ENCODE measurements around the gene SNRPA. TPM values are rescaled to one million over a fixed set of nuclear protein-coding genes. Genes with fewer than 3 reads are reported as not detected.
A peak's percentile ranks its signal among the peaks of the same experiment; 100 is the strongest.

SNRPA gene
- total RNA-seq, 1 experiment from 2014 or later, result 225 TPM

DNA sequence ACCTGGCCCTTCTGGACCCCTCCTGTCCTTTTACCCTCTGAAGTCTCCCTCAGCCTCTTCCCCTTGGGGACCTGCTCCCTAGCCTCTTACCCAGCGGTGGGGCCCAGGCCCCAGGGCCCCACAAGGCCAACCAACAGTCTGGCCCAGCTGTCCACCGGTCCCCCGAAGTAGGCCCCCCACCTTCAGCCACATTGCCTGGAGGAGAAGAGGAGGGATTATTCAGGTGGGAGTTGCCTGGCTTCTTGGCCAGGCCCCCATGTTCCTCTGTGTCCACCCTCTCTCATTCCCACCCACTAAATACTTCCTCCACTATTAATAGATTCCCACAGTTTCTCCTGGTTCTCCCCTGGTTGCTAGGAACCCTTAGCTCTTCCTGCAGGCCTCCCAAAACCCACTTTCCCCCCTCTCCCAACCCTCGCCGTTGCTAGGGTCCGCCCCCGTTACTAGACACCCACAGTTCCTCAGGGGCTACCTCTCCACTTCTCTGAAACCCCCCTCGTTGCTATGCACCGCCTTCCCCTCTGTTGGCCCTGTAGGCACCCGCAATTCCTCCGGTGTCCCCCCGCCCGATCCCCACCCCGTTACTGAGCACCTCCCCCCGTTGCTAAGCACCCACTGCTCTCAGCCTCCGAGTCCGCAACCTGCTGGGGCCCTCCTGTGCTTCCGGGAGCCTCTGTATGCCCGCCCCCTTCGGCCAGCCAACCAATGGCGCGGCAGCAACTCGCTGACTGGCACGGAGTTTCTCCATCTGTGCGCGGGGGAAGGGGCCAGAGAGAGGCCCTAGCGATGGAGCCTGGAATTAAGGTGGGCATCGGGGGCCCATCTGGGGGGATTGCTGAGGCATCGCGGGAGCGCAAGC, 36.3 kb upstream of the SNRPA start:
- H4K20me1 ChIP-seq (ENCODE audit: control insufficient read depth, insufficient read depth, insufficient read length), result no peaks in the 10 kb centered on the region
- H2BK5ac ChIP-seq (ENCODE audit: insufficient read length, low read length), result no peak overlapping the region
- H3K56ac ChIP-seq (ENCODE audit: insufficient read length, low read depth, low read length), result no peak overlapping the region
- H2BK15ac ChIP-seq (ENCODE audit: low read depth, low read length), result no peak overlapping the region
- no peaks in the 10 kb centered on the region; the same call in 1 of the 2 replicates for H3K79me2 ChIP-seq (ENCODE audit: insufficient read depth, low read length)
- no peak overlapping the region for H3T11ph ChIP-seq (ENCODE audit: low read length)
- peak overlapping the region; percentile 21 for H3K18ac ChIP-seq (ENCODE audit: insufficient read length, low read depth, low read length)
- no CpG with 5 or more reads among the region's 31 CpGs for WGBS (ENCODE audit: extremely low coverage, insufficient read length, low lambda C conversion rate)
- no peak overlapping the region for H3K14ac ChIP-seq (ENCODE audit: insufficient read depth, low read length)
- H3K9me3 ChIP-seq (ENCODE audit: control insufficient read depth, low read depth, low read length), result no peaks in the 10 kb centered on the region
- no peak overlapping the region for H2BK120ac ChIP-seq (ENCODE audit: low read depth, low read length, poor library complexity, severe bottlenecking)
- H2BK20ac ChIP-seq (ENCODE audit: low read depth, low read length, poor library complexity, severe bottlenecking), result no peak overlapping the region
- H3K27me3 Mint-ChIP-seq (ENCODE audit: low read depth), result no peaks in the 10 kb centered on the region; the same call in 1 of the 2 replicates
- no peaks in the 10 kb centered on the region for H3K79me1 ChIP-seq (ENCODE audit: insufficient read depth, low read depth, low read length, poor library complexity, severe bottlenecking)
- H3K4me1 Mint-ChIP-seq, result peaks cover 27 to 36% of the 10 kb centered on the region in 2 experiments
- no peaks in the 10 kb centered on the region; the same call in 1 of the 2 replicates for H3K4me1 ChIP-seq (ENCODE audit: insufficient read depth, low read length)
- DNase-seq, result peak; percentile 96
- peaks cover 32% of the 10 kb centered on the region for H3K23me2 ChIP-seq (ENCODE audit: insufficient read length, low read depth, low read length, poor library complexity, severe bottlenecking)
- H3K27ac Mint-ChIP-seq, result peak overlapping the region; percentile 91 to 99 (median 96); a peak in 6 of 7 replicates
- H3K4ac ChIP-seq (ENCODE audit: low read depth, low read length), result no peak overlapping the region
- peak overlapping the region; percentile 84 for H3K4me2 ChIP-seq (ENCODE audit: insufficient read depth, insufficient read length, low read length)
- H2AK5ac ChIP-seq (ENCODE audit: insufficient read length, low read length), result no peak overlapping the region
- H3K27ac ChIP-seq (ENCODE audit: insufficient read length, low read depth, low read length), result no peak overlapping the region
- no peak overlapping the region for H3K23ac ChIP-seq (ENCODE audit: insufficient read length, low read depth, low read length)
- TF ChIP-seq, protein P1, sequence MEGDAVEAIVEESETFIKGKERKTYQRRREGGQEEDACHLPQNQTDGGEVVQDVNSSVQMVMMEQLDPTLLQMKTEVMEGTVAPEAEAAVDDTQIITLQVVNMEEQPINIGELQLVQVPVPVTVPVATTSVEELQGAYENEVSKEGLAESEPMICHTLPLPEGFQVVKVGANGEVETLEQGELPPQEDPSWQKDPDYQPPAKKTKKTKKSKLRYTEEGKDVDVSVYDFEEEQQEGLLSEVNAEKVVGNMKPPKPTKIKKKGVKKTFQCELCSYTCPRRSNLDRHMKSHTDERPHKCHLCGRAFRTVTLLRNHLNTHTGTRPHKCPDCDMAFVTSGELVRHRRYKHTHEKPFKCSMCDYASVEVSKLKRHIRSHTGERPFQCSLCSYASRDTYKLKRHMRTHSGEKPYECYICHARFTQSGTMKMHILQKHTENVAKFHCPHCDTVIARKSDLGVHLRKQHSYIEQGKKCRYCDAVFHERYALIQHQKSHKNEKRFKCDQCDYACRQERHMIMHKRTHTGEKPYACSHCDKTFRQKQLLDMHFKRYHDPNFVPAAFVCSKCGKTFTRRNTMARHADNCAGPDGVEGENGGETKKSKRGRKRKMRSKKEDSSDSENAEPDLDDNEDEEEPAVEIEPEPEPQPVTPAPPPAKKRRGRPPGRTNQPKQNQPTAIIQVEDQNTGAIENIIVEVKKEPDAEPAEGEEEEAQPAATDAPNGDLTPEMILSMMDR (conservative IDR thresholded peaks at IDR 0.05), result no peak
- no peak overlapping the region for H3K9ac ChIP-seq (ENCODE audit: extremely low read depth, insufficient read length, low read length)
- H4K91ac ChIP-seq (ENCODE audit: insufficient read length, low read depth, low read length), result no peak overlapping the region
- H2BK12ac ChIP-seq (ENCODE audit: insufficient read length, low read depth, low read length), result no peak overlapping the region
- no peaks in the 10 kb centered on the region for H3K9me3 Mint-ChIP-seq
- H3K27me3 ChIP-seq (ENCODE audit: insufficient read depth, low read length), result no peaks in the 10 kb centered on the region
- H4K5ac ChIP-seq (ENCODE audit: insufficient read length, low read depth, low read length), result no peak overlapping the region
- peaks cover 18 to 36% (median 24%) of the 10 kb centered on the region in 3 experiments for H3K36me3 Mint-ChIP-seq (ENCODE audit: insufficient read depth in 1 of 3, low read depth in 3 of 3)
- H3K4me3 Mint-ChIP-seq, result peak overlapping the region; percentile 93 to 97
- no peak overlapping the region for H4K8ac ChIP-seq (replicated peaks; ENCODE audit: insufficient read length, low read depth, low read length)
- no peak overlapping the region for H2AFZ ChIP-seq (ENCODE audit: low read length)
